ENCODE results near the gene TMEFF2. TPM values are rescaled to one million over a fixed set of nuclear protein-coding genes. Genes with fewer than 3 reads are reported as not detected.

The TMEFF2 gene
- polyA plus RNA-seq, 1 of the 3 experiments (the other 2 are of a cell fraction), result 5.4 TPM

DNA sequence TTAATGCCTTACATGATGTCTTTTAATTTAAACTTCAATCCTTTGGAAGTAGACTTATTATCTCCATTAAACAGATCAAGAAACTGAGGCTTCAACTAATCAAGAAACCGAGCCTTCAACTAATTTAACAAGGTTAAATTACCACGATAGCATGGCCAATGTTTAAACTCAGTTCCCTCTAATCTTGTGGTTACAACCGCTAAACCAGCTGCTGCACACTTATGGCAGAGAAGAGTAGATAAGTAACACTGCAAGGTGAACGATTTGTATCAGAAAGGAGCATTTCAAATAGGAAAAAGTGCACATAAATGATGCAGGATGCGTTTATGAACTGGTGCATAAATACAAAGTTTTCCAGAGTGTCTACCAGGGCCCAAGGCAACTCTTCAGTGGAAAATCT lies 203.3 kb downstream of the TMEFF2 start:
- Histone ChIP-seq H2AFZ (ENCODE audit: low read depth) (no peak overlapping the region), H3K36me3 (replicated peaks in 1 of 2; ENCODE audit: control insufficient read depth in 1 of 2, insufficient read depth in 2 of 2, low read length in 1 of 2) (no peaks in the 10 kb centered on the region), H3K4me3 (ENCODE audit: low read depth in 2 of 2, low read length in 1 of 2) (no peak overlapping the region), H3K27me3 (ENCODE audit: insufficient read depth) (no peaks in the 10 kb centered on the region), H3K9me2 (no peaks in the 10 kb centered on the region), H3K4me2 (no peak overlapping the region), H4K20me1 (ENCODE audit: insufficient read depth) (no peaks in the 10 kb centered on the region), H3K4me1 (ENCODE audit: control insufficient read depth in 1 of 2, insufficient read depth in 2 of 2, low read depth in 1 of 2, low read length in 1 of 2) (no peaks in the 10 kb centered on the region; a peak in 1 of 4 replicates), H3K9ac (no peak overlapping the region), H3K27ac (ENCODE audit: low read depth in 2 of 2, low read length in 1 of 2) (no peak overlapping the region), H3K9me3 (no peaks in the 10 kb centered on the region), H3K79me2 (ENCODE audit: insufficient read depth) (no peaks in the 10 kb centered on the region), H3F3A (replicated peaks; ENCODE audit: insufficient read depth) (no peaks in the 10 kb centered on the region)
- DNase-seq, result no peak
- 89% methylated on average over 5 of the region's 5 CpGs for WGBS (ENCODE audit: low lambda C conversion rate)
- POLR2A ChIA-PET, result no interaction called here
- TF ChIP-seq EP300 (IDR thresholded peaks at IDR 0.05; ENCODE audit: borderline replicate concordance in 1 of 2, low read depth in 1 of 2, low read length in 1 of 2), result no peak
- TF ChIP-seq RXRA (IDR thresholded peaks at IDR 0.05; ENCODE audit: borderline replicate concordance, low read depth), result no peak
- no peak for TF ChIP-seq RFX5 (IDR thresholded peaks at IDR 0.05; ENCODE audit: low read length)
- no peak for TF ChIP-seq RAD21 (IDR thresholded peaks at IDR 0.05; ENCODE audit: low read length)
- no peak for TF ChIP-seq FOXJ3 (CRISPR knock-in tag; IDR thresholded peaks at IDR 0.05)
- TF ChIP-seq NFIC (IDR thresholded peaks at IDR 0.05; ENCODE audit: borderline replicate concordance), result no peak
- no peak for TF ChIP-seq SMC3 (IDR thresholded peaks at IDR 0.05; ENCODE audit: low read depth, low read length)
- TF ChIP-seq SIN3A (IDR thresholded peaks at IDR 0.05; ENCODE audit: borderline replicate concordance, low read depth, low read length), result no peak
- no peak for TF ChIP-seq CHD2 (IDR thresholded peaks at IDR 0.05; ENCODE audit: low read length, partially characterized antibody)
- TF ChIP-seq, protein P1, sequence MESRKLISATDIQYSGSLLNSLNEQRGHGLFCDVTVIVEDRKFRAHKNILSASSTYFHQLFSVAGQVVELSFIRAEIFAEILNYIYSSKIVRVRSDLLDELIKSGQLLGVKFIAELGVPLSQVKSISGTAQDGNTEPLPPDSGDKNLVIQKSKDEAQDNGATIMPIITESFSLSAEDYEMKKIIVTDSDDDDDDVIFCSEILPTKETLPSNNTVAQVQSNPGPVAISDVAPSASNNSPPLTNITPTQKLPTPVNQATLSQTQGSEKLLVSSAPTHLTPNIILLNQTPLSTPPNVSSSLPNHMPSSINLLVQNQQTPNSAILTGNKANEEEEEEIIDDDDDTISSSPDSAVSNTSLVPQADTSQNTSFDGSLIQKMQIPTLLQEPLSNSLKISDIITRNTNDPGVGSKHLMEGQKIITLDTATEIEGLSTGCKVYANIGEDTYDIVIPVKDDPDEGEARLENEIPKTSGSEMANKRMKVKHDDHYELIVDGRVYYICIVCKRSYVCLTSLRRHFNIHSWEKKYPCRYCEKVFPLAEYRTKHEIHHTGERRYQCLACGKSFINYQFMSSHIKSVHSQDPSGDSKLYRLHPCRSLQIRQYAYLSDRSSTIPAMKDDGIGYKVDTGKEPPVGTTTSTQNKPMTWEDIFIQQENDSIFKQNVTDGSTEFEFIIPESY (IDR thresholded peaks at IDR 0.05; ENCODE audit: borderline replicate concordance, low read depth), result no peak
- TF ChIP-seq NRF1 (IDR thresholded peaks at IDR 0.05; ENCODE audit: low read depth, low read length), result no peak
- no peak for TF ChIP-seq USF2 (IDR thresholded peaks at IDR 0.05; ENCODE audit: borderline replicate concordance, low read depth, low read length)
- no peak for TF ChIP-seq RCOR1 (IDR thresholded peaks at IDR 0.05; ENCODE audit: low read length)
- TF ChIP-seq JUND (IDR thresholded peaks at IDR 0.05), result no peak
- CTCF ChIA-PET, result interaction anchor here (0.5 to 1.6 kb wide), 3 partner anchors 8 to 100 kb away, joined by 3 read pairs; no protein-coding TSS in a partner anchor

DNA sequence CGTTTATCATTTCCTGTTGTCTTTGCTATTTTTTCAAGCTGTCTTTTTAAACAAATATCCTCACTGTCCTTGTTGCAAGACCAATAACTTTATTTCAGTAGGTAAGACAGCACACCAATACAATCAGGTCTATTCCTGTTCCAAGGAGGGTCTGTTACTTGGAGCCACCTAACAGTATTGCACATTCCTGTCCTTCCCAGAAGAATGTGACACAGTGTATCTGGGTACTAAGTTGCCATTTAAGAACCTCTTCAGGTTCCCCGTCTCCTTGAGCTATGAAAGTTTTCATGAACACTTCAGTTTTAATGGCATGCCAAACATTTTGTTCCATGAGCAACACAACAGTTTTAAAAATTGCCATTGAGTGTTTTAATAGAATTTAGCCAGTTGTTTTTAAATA lies 209.0 kb downstream of the TMEFF2 start:
- Histone ChIP-seq H3K27me3 (ENCODE audit: insufficient read depth) (no peaks in the 10 kb centered on the region), H3K36me3 (replicated peaks in 1 of 2; ENCODE audit: control insufficient read depth in 1 of 2, insufficient read depth in 2 of 2, low read length in 1 of 2) (no peaks in the 10 kb centered on the region), H3K9ac (no peak overlapping the region), H4K20me1 (ENCODE audit: insufficient read depth) (no peaks in the 10 kb centered on the region), H3K4me2 (no peak overlapping the region), H3K4me3 (ENCODE audit: low read depth in 2 of 2, low read length in 1 of 2) (no peak overlapping the region), H3K4me1 (ENCODE audit: control insufficient read depth in 1 of 2, insufficient read depth in 2 of 2, low read depth in 1 of 2, low read length in 1 of 2) (peaks cover 0 to 7% of the 10 kb centered on the region in 2 experiments; a peak in 1 of 4 replicates), H3K9me2 (no peaks in the 10 kb centered on the region), H3K27ac (ENCODE audit: low read depth in 2 of 2, low read length in 1 of 2) (no peak overlapping the region), H3F3A (replicated peaks; ENCODE audit: insufficient read depth) (no peaks in the 10 kb centered on the region), H3K79me2 (ENCODE audit: insufficient read depth) (no peaks in the 10 kb centered on the region), H3K9me3 (no peaks in the 10 kb centered on the region), H2AFZ (ENCODE audit: low read depth) (no peak overlapping the region)
- ChIA-PET POLR2A (no interaction called here), CTCF (interaction anchor here (0.6 to 1.4 kb wide), 3 partner anchors 13 to 40 kb away, joined by 3 read pairs; no protein-coding TSS in a partner anchor)
- 84% methylated on average over 2 of the region's 2 CpGs for WGBS (ENCODE audit: low lambda C conversion rate)
- TF ChIP-seq REST (IDR thresholded peaks at IDR 0.05; ENCODE audit: low read depth, low read length) (no peak), MXI1 (IDR thresholded peaks at IDR 0.05; ENCODE audit: low read depth, low read length) (no peak), NFIC (IDR thresholded peaks at IDR 0.05; ENCODE audit: borderline replicate concordance) (no peak), CHD2 (IDR thresholded peaks at IDR 0.05; ENCODE audit: low read length, partially characterized antibody) (no peak), EP300 (IDR thresholded peaks at IDR 0.05; ENCODE audit: borderline replicate concordance in 1 of 2, low read depth in 1 of 2, low read length in 1 of 2) (no peak), RFX5 (IDR thresholded peaks at IDR 0.05; ENCODE audit: low read length) (no peak), RXRA (IDR thresholded peaks at IDR 0.05; ENCODE audit: borderline replicate concordance, low read depth) (no peak), SMC3 (IDR thresholded peaks at IDR 0.05; ENCODE audit: low read depth, low read length) (no peak), MAX (IDR thresholded peaks at IDR 0.05; ENCODE audit: low read depth) (no peak), ELF1 (IDR thresholded peaks at IDR 0.05) (no peak)
- TF ChIP-seq, protein P1 (IDR thresholded peaks at IDR 0.05; ENCODE audit: borderline replicate concordance, low read depth), result no peak
- DNase-seq, result no peak
